Right cardiac atrium (tissue), 5 donors: ENCODE measurements around the gene HOXB4. TPM values are rescaled to one million over a fixed set of nuclear protein-coding genes. Genes with fewer than 3 reads are reported as not detected.

Experiments
- ATAC-seq, 2 donors: fragments of 200-7000 bp; cut with Tn5 transposase; one replicate each; pipeline versions ENCODE4 v1.8.0 to v1.9.1; 2020; ENCODE audit warnings: moderate library complexity in 2 of 2, mild to moderate bottlenecking in 1 of 2
- DNase-seq, 3 donors: peaks; one replicate each; pipeline ENCODE4 v3.0.0-alpha.2; 2020
- H3K27ac ChIP-seq: one replicate; pipeline ENCODE4 v1.5.1; 2013; ENCODE audit warnings: mild to moderate bottlenecking, low read length, control low read depth, moderate library complexity
- H3K27me3 ChIP-seq: one replicate; pipeline ENCODE4 v1.6.1; 2013; ENCODE audit not compliant: control insufficient read depth, insufficient read depth
- H3K4me1 ChIP-seq: one replicate; pipeline ENCODE4 v1.6.1; 2013; ENCODE audit warnings: low read length; ENCODE audit not compliant: control insufficient read depth, insufficient read depth
- H3K4me3 ChIP-seq: one replicate; pipeline ENCODE4 v1.5.1; 2013; ENCODE audit warnings: low read length, control low read depth
- H3K9me3 ChIP-seq: one replicate; pipeline ENCODE4 v1.6.1; 2013; ENCODE audit warnings: low read length; ENCODE audit not compliant: control insufficient read depth
- WGBS: extraction: QIAGEN DNeasy Blood & Tissue Kit; methylation state at CpG from one replicate; pipeline ENCODE4 v1.1.7; 2013; 5-methylcytosine and 5-hydroxymethylcytosine counted together
- intact Hi-C, 4 donors: fragments of 100-400 bp; cut with DNase I; formaldehyde crosslinking; loops; one replicate each; pipeline versions ENCODE4 v1.11.0 to v1.14.0; 2022 to 2023
- long read RNA-seq, 4 donors: library from polyadenylated mRNA; unstranded; transcript quantifications; one replicate each; pipeline ENCODE4 v2.0.0, GENCODE V29; 2020 to 2021
- polyA plus RNA-seq: library from polyadenylated mRNA; stranded (reverse); fragments of 200-250 nt; gene quantifications from one replicate; pipeline ENCODE4 v1.2.3, GENCODE V29; 2013
- total RNA-seq, 4 donors: library from RNA; stranded (reverse); fragmentation: NEBNext Ultra II Directional; extraction: Animal tissue kit (Norgen Biotek cat#: 25700); gene quantifications; one replicate each; pipeline ENCODE4 v1.2.1, GENCODE V29; 2021
- donor health status: healthy with polysubstance abuse.
- donor health status: DM: no; HTN: yes; CAD: no.
- donor health status: DM: no; HTN: no; CAD: no.
- donor health status: DM: no; HTN: yes; CAD: no; lungs with severe emphysema.
- donor health status: DM: yes; HTN: yes; CAD: no.

HOXB4 gene
- total RNA-seq (1 to 10 TPM in 1 of 4 donors, under 1 TPM in 3; 0.38 to 1.1 (median 0.52) TPM), polyA plus RNA-seq (1.1 TPM)
- long read RNA-seq, donor 1, partial matches to known transcripts, result 0 of 1 reads
- long read RNA-seq, donor 1, other reads (novel, unspliced or antisense), result 1 of 1 reads
- long read RNA-seq, donor 2, result 0 reads
- long read RNA-seq, donor 3, result 0 reads
- long read RNA-seq, donor 4, result 0 reads

DNA sequence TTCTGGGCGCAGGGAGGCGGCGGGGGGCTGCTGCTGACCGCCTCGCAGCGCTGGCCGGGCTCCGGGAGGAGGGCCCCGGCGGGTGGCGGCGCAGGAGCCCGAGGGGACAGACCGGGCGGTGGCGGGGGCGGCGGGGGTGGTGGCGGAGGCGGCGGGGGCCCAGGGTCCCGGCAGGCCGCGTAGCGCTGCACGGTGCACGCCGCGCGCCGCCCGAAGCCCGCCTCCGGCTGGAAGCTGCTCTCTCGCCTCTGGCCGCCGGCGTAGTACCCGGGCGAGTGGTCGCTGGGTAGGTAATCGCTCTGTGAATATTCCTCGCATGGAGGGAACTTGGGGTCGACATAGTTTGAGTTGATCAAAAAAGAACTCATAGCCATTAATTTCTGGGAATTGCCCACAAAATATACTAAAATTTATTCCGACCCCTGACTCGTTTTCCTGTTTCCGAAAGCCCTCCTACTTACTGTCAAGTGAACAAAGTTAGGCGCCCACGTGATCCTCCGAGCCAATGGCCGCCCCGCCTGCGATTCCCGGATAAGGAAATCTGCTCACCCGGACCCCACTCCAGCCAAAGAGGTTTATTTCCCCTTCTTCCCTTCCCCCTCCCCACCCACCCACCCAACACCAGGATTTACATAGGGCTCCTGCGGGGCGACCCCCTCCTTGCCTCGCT lies at the start of gene HOXB4:
Gene HOXB4 (minus strand): TSS at position 405 of the 670 bp plus-strand sequence. CDS start 31 bp downstream, at position 374.
- DNase-seq (peak; percentile 69 to 88 (median 85)), ATAC-seq (peak; percentile 54 to 58)
- H3K27ac ChIP-seq, result peak within 1 kb of the TSS; percentile 77
- 2% methylated on average over 57 of the region's 58 CpGs for WGBS
- no peaks in the 10 kb centered on the region for H3K27me3 ChIP-seq
- intact Hi-C loops, result loop anchor here in 1 of 4 donors (5.0 kb wide), 1 partner anchor 36 kb away; no protein-coding TSS in a partner anchor
- no peaks in the 10 kb centered on the region for H3K9me3 ChIP-seq
- peak within 1 kb of the TSS; percentile 78 for H3K4me3 ChIP-seq
- no peaks in the 10 kb centered on the region for H3K4me1 ChIP-seq

DNA sequence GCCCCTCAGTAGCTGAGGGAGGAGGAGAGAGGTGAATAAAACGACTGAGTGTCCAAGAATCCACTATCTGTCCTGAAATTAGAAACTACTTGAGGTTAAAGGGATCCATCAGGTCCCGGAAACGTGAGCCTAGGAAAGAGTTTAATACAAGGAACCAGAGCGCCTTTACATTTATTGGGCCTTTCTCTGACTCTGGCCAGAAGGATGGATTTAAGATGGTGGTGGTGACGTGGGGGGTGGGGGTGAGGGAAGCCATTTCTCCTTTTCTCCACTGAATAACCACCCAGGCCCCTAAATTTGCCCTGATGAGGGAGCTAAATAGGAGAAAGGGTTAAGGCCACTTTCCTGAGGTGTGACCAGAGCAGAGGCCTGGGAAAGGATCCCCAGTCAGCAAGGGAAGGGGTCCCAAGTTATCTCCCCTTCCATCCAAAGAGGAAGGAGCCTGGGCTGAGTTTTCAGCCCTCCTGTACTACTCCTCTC lies 49.0 kb upstream of the HOXB4 start:
- DNase-seq (no peak), ATAC-seq (no peak)
- Histone ChIP-seq H3K4me1 (peaks cover 3% of the 10 kb centered on the region), H3K9me3 (no peaks in the 10 kb centered on the region), H3K27me3 (no peaks in the 10 kb centered on the region), H3K27ac (no peak overlapping the region), H3K4me3 (no peak overlapping the region)
- intact Hi-C loops, result loop anchor here in 1 of 4 donors (10.0 kb wide), 1 partner anchor 482 kb away; no protein-coding TSS in a partner anchor
- 17% methylated on average over 5 of the region's 5 CpGs for WGBS

DNA sequence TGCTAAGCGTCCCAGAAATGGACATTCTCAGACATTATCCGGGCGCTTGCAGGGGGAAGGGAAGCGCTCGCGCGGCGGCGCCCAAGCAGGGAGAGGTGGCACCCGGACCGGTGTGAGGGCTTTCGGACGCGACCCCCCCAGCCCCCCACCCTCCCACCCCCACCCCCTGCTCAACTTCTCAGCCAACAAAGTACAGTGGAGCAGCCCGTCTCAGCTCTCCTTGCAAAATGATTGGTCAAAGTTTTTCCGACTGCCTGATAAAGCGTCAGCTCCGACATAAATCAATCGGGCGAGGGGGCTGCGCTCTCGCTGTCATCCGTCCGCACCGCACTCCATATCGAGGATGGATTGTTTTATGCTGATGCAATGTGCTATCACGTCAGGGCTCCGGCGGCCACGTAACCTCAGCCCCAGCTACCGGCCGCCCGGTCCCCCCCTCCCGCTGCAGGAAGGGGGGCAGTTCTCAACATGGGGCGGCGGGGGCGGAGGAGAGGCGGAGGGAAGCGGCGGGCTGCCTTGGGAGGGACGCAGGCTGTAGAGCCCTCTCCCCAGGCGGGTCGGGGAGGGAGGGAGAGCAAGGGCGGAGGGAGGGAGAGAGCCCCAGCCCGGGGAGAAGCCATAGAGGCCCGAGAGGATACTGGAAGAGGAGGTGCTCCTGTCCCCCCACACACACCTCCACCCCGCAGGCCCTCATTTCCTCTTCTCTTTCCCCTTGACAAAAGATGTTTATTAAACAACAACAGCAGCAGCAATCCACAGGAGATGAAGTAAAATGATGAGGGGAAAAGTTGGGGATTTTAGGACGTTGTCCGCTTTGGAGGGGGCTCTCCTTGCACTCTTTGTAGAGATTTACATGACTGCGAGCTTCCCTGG lies 48.3 kb upstream of the HOXB4 start, which contains the start of gene HOXB9:
Gene HOXB9 (minus strand): TSS at position 114 of the 873 bp plus-strand sequence. CDS start 89 bp downstream, at position 25.
- H3K4me3 ChIP-seq, result peak within 1 kb of the TSS; percentile 38
- no peaks in the 10 kb centered on the region for H3K9me3 ChIP-seq
- H3K4me1 ChIP-seq, result peaks cover 3% of the 10 kb centered on the region
- DNase-seq (no peak), ATAC-seq (no peak)
- WGBS, result 1% methylated on average over 50 of the region's 50 CpGs
- intact Hi-C loops, result loop anchor here in 1 of 4 donors (10.0 kb wide), 1 partner anchor 482 kb away; no protein-coding TSS in a partner anchor
- no peak within 1 kb of the TSS for H3K27ac ChIP-seq
- H3K27me3 ChIP-seq, result no peaks in the 10 kb centered on the region

DNA sequence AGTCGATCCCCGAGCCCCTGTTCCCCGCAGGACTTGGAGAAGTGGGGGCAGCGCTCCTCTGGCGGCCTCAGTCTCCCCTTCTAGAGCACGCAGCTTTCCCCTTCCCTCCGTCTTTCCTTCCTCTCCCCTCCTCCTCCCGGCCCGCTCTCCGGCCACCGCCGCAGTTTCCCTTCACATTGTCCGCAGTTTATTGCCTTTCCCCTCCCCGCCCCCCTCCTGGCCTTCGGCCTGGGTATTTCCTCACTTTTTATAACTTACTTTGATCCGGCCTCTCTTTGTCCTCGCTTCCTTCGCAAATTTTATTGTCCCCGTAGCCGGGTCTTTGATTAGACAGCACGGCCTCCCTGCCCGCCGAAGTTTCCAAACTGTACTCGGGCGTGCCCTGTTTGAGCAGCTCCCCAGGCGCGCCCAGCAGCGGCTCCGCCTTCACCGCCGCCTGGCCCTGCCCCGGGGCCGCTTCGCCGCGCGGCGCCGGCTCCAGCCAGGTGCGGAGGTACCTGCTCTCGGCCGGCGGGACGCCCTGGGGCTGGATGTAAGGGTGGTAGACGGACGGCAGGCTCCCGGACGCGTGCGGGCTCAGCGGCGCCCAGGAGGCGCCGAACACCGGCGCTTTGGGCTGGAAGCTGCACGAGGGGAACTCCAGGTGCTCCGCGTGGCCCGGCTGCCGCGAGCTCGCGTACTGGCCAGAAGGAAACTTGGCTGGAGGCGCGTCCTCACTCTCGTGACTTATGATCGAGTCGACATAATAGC lies 47.5 kb upstream of the HOXB4 start:
- Histone ChIP-seq H3K9me3 (no peaks in the 10 kb centered on the region), H3K4me3 (peak overlapping the region; percentile 38), H3K27ac (no peak overlapping the region), H3K27me3 (no peaks in the 10 kb centered on the region), H3K4me1 (peaks cover 3% of the 10 kb centered on the region)
- intact Hi-C loops, result loop anchor here in 1 of 4 donors (10.0 kb wide), 1 partner anchor 481 kb away; no protein-coding TSS in a partner anchor
- no peak for DNase-seq
- WGBS, result 1% methylated on average over 69 of the region's 69 CpGs
- peak; percentile 44 to 59 for ATAC-seq

DNA sequence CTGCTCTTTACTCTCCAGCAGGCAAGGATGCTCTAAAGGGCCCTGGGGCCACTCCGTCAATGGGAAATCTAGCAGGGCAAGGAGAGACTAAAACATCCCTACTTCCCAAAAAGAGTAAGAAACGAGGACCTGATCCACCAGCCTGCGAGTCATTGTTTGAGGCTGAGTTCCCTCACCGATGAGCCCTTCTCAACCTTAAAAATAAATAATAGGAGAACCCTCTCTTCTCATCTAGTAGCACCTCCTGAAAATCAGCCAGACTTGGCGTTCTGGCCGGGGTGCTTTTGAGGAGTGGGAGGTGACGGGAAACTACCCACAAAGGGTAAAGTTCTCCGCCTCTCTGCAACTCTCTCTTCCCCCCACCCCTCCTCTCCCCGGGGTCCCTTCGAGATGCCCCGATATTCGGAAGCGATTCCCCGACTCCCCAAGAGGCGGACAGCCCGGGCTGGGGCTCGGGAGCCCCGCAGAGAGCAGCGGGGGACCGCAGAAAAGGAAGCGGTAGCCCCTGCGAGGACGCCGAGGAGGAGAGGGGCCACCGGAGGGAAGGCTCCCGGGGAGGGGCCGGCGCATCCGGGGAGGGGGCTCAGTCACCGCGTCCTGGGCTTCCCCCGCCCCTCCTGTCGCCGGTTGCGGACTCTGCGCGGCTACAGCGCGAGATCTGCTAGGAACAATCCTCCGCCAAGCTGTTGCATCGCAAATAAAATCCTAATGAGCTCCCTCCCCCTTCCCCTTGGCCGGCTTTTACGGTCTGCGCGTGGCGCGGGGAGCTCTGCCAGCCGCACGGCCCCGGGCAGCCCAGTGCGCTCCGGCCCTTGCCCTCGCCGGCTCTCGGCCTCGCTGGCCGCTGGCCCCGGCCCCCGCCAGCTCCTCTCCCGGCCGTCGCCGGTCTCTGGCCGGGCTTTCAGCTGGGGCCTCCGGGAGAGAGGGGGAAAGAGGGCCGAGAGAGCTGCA lies 46.7 kb upstream of the HOXB4 start:
- 2% methylated on average over 66 of the region's 66 CpGs for WGBS
- Histone ChIP-seq H3K4me3 (peak overlapping the region; percentile 38), H3K9me3 (no peaks in the 10 kb centered on the region), H3K4me1 (peaks cover 3% of the 10 kb centered on the region), H3K27me3 (no peaks in the 10 kb centered on the region), H3K27ac (no peak overlapping the region)
- no peak for DNase-seq
- intact Hi-C loops, result loop anchor here in 1 of 4 donors (10.0 kb wide), 1 partner anchor 480 kb away; no protein-coding TSS in a partner anchor
- peak; percentile 47 to 49 for ATAC-seq

DNA sequence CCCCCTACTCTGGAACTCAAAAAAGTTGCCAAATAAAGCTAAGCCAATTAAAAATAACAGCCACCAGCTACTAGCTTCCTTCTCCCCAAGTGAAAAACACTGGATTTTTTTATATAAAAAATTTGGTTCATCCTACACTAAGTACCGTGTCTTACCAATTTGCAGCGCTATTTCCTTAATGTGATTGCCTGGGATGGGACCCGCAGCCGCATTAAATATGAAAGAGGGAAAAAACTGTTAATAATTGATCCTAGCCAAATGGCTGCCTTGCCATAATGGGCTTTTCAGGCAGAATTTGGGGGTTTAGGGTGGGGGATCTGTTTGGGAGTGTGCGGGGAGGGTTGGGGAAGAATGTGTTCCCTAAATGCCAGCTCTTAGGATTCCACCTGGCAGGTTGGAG lies 46.0 kb upstream of the HOXB4 start:
- Histone ChIP-seq H3K9me3 (no peaks in the 10 kb centered on the region), H3K27ac (no peak overlapping the region), H3K4me1 (peaks cover 3% of the 10 kb centered on the region), H3K27me3 (no peaks in the 10 kb centered on the region), H3K4me3 (no peak overlapping the region)
- no peak for ATAC-seq
- DNase-seq, result no peak
- WGBS, result 18% methylated on average over 5 of the region's 5 CpGs
- intact Hi-C loops, result loop anchor here in 1 of 4 donors (10.0 kb wide), 1 partner anchor 479 kb away; no protein-coding TSS in a partner anchor

DNA sequence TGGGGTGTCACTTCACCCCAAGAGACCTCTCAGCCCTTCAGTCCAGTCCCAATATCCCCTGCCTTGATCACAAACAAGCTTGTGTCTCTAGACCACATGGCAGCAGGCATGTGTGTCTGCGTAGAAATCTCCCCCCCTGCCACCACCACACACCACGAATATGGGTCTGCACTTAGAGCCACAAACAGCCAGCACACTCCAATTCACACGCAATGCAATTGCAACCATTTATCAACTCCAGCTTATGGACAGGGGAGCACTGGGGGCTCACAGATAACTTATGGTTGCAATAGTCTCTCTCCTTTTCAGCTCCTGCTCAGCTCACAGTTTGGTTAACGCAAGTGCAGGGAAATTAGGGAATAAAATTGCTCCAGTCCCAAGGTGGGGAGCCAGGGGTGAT lies 45.4 kb upstream of the HOXB4 start:
- 10% methylated on average over 4 of the region's 4 CpGs for WGBS
- Histone ChIP-seq H3K27ac (no peak overlapping the region), H3K4me1 (peaks cover 3% of the 10 kb centered on the region), H3K9me3 (no peaks in the 10 kb centered on the region), H3K27me3 (no peaks in the 10 kb centered on the region), H3K4me3 (no peak overlapping the region)
- intact Hi-C loops, result loop anchor here in 1 of 4 donors (10.0 kb wide), 1 partner anchor 479 kb away; no protein-coding TSS in a partner anchor
- ATAC-seq (no peak), DNase-seq (no peak)

DNA sequence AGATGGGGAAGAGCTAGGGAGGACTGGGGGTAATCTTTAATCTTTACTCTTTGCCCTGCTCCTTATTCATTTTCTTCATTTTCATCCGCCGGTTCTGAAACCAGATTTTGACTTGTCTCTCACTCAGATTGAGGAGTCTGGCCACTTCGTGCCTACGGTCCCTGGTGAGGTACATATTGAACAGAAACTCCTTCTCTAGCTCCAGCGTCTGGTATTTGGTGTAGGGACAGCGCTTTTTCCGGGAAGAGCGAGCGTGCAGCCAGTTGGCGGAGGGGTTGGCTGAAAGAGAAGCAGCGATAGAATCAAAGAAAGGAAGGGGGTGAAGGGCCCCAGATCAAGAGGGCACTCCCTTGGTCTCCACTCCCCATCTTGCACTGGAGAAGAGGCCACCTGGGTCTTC lies 44.7 kb upstream of the HOXB4 start:
- 20% methylated on average over 11 of the region's 11 CpGs for WGBS
- ATAC-seq (no peak), DNase-seq (no peak)
- intact Hi-C loops, result loop anchor here in 1 of 4 donors (10.0 kb wide), 1 partner anchor 478 kb away; no protein-coding TSS in a partner anchor
- Histone ChIP-seq H3K27me3 (no peaks in the 10 kb centered on the region), H3K4me1 (peaks cover 3% of the 10 kb centered on the region), H3K4me3 (no peak overlapping the region), H3K9me3 (no peaks in the 10 kb centered on the region), H3K27ac (no peak overlapping the region)
